Epithelial cell of esophagus (primary cell): Measurements from ENCODE around the gene KLHDC8A.
A peak's percentile ranks its signal among the peaks of the same experiment; 100 is the strongest.

Experiments used
- DNase-seq: peaks from one replicate; pipeline ENCODE4 v3.0.0; 2010; ENCODE audit warnings: low read depth
- H3K4me3 ChIP-seq: 2 replicates; pipeline ENCODE4 v1.5.1; 2011; ENCODE audit warnings: mild to moderate bottlenecking, low read length, control low read depth
- CTCF ChIP-seq: IDR thresholded peaks from 2 replicates; pipeline ENCODE4 v1.5.1; 2011; ENCODE audit warnings: low read depth, mild to moderate bottlenecking, low read length, control low read depth, inconsistent platforms; ENCODE audit not compliant: insufficient read depth; ENCODE audit errors: missing control alignments

KLHDC8A gene

DNA sequence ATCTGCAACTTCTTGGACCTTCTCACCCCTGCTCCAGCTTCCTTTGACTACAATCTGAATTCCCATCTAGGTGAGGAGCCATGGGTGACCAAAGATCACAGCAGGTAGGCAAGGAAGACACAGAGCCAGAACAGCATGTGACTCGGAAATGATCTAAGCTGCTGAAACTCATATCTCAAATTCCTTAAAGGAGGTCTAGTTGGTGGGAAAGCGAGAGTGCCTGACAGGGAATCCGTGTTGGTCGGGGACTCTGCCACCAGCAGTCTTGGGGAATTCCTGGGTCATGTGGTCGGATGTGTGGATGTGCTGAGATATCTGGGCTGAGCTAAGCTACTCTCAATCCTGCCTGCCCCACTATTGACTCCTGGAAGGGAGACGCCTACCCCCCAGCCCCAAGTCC lies 31.9 kb downstream of the KLHDC8A start:
- H3K4me3 ChIP-seq = no peak overlapping the region
- no peak for DNase-seq

GRCh38 chr1:205323794-205324193 lies 32.9 kb downstream of the KLHDC8A start:
- DNase-seq = no peak
- no peak for TF ChIP-seq CTCF

More for the DNA sequence above, 31.9 kb downstream of the KLHDC8A start:
- no peak for TF ChIP-seq CTCF

GRCh38 chr1:205321959-205322283 lies 34.8 kb downstream of the KLHDC8A start:
- peak overlapping the region; percentile 94 for H3K4me3 ChIP-seq
- no peak for DNase-seq
- no peak for TF ChIP-seq CTCF

More at GRCh38 chr1:205323794-205324193, 32.9 kb downstream of the KLHDC8A start:
- H3K4me3 ChIP-seq = no peak overlapping the region

DNA sequence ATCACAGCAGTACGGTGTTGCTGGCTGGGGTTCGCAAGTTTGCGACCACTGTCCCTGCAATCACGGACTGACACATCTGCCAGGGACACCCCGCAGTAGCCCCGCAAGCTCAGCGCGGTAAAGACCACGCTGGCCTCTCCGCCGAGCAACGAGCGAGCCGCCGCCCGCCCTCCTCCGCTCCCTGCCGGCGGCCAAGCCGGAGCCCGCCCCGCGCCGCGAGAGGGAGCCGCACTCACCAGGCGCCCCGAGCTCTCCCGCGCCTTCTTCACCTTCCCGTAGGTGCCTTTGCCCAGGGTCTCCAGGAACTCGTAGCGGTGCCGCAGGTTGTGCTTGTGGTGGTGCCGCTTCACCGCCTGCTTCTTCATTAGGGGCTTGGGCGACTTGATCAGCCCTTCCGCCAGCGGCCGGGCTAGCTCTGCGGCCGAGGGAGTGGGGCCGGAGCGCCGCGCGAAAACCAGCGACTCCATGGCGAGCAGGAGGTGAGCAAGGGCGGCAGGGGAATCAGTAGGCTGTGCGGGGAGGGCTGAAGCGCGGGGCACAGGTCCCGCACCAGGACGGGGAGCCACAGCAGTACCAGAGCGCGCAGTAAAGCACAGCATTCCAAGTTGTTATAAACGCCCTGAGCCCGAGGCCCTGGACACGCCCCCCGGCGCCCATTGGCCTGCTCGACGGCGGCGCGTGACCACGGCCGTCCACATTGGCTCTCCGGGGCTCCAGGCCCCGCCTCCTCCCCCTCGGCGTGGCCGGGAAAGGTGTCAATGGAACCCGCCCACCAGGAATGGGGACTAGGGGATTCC lies 35.4 kb downstream of the KLHDC8A start, which contains the start of gene NUAK2:
Gene NUAK2, minus strand, starts transcription at position 584 of the 797 bp plus-strand sequence. Its CDS starts 117 bp downstream, at position 467.
- peak; percentile 95 for DNase-seq
- TF ChIP-seq CTCF = peak; percentile 14
- H3K4me3 ChIP-seq = peak within 1 kb of the TSS; percentile 94

DNA sequence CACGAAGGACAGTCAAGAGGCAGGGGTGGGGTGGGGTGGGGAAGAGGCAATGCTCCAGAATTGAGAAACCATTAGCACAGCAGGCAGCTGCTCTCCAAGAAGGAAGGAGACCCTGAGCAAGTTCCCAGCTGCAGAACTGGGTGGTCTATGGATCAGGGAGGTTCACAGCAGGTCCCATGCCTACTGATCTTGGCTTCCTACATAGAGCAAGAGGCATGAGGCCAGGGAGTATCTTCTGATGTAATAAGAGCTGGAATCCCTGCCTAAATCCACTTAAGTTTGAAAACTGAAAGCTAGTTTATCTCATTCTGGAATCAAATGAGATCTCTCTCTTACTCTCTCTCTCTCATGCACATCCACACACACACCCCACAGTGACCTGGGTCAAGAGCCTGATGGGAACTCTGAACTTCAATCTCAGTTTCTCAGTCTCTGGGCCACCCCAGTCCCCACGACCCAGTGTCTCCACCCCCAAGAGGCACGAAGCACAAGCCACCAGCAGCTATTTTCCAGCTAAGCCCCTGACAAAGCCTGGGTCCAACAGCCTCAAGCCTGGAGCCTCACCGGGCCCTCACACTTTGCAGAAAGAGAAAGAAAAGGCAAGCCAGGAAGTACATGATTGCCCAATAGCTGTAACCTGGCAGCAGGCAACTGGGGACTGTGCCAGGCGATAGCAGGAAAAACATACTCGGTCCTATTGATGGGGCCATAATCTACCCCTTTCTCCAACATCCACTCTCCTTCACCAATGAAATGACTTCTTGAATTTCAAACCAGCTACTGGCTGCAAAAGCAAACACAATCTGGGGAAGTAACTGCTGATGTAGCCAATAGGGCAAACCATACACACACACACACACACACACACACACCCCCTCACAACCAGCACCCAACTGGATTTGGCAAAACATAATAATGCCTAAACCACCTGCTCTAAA lies 37.4 kb downstream of the KLHDC8A start:
- peak; percentile 86 for DNase-seq
- peak overlapping the region; percentile 57 for H3K4me3 ChIP-seq
- TF ChIP-seq CTCF = no peak

- peak overlapping the region; percentile 57 for H3K4me3 ChIP-seq
- no peak for TF ChIP-seq CTCF
- peak; percentile 98 for DNase-seq
Observed at GRCh38 chr1:205318231-205318991, 38.3 kb downstream of the KLHDC8A start.
